Trophoblast cell (in vitro differentiated cells and primary cell): ENCODE results near the gene P2RY8.
A peak's percentile ranks its signal among the peaks of the same experiment; 100 is the strongest.

Source experiments
- DNase-seq, 2 donors: peaks; one replicate each; pipeline ENCODE4 v3.0.0-alpha.2; 2016
- H2AFZ ChIP-seq: 2 replicates; pipeline ENCODE4 v1.6.1; 2013; ENCODE audit warnings: low read length, moderate library complexity, mild to moderate bottlenecking; ENCODE audit not compliant: insufficient read depth, poor library complexity
- H2AK5ac ChIP-seq: 2 replicates; pipeline ENCODE4 v1.6.1; 2013; ENCODE audit warnings: mild to moderate bottlenecking, low read length
- H2BK120ac ChIP-seq: 2 replicates; pipeline ENCODE4 v1.6.1; 2013; ENCODE audit warnings: low read length, mild to moderate bottlenecking, moderate library complexity; ENCODE audit not compliant: insufficient read depth, poor library complexity
- H2BK12ac ChIP-seq: 2 replicates; pipeline ENCODE4 v1.6.1; 2013; ENCODE audit warnings: mild to moderate bottlenecking, low read length, moderate library complexity
- H2BK5ac ChIP-seq: 2 replicates; pipeline ENCODE4 v1.6.1; 2013; ENCODE audit warnings: low read length, low read depth, moderate library complexity, mild to moderate bottlenecking; ENCODE audit not compliant: poor library complexity
- H3K14ac ChIP-seq: 2 replicates; pipeline ENCODE4 v1.6.1; 2013; ENCODE audit warnings: mild to moderate bottlenecking, low read length
- H3K18ac ChIP-seq: 2 replicates; pipeline ENCODE4 v1.6.1; 2013; ENCODE audit warnings: mild to moderate bottlenecking, low read length
- H3K23ac ChIP-seq: 2 replicates; pipeline ENCODE4 v1.6.1; 2013; ENCODE audit warnings: low read length
- H3K27ac ChIP-seq: 2 replicates; pipeline ENCODE4 v1.5.1; 2013; ENCODE audit warnings: low read depth, mild to moderate bottlenecking, inconsistent platforms, low read length, moderate library complexity
- H3K27me3 ChIP-seq: 2 replicates; pipeline ENCODE4 v1.6.1; 2013; ENCODE audit warnings: inconsistent platforms, mild to moderate bottlenecking, low read length, moderate library complexity; ENCODE audit not compliant: insufficient read depth
- H3K36me3 ChIP-seq, 2 experiments: 1 replicate in 1 of 2; 2 replicates in 1 of 2; pipeline ENCODE4 v1.6.1; 2013; ENCODE audit warnings: low read length in 2 of 2, mild to moderate bottlenecking in 2 of 2, moderate library complexity in 1 of 2; ENCODE audit not compliant: insufficient read depth in 2 of 2, control insufficient read depth in 1 of 2
- H3K4ac ChIP-seq: 2 replicates; pipeline ENCODE4 v1.6.1; 2013; ENCODE audit warnings: low read depth, mild to moderate bottlenecking, low read length, moderate library complexity
- H3K4me1 ChIP-seq, 2 experiments: 1 replicate in 1 of 2; 2 replicates in 1 of 2; pipeline ENCODE4 v1.6.1; 2013; ENCODE audit warnings: low read length in 2 of 2, mild to moderate bottlenecking in 2 of 2, moderate library complexity in 1 of 2; ENCODE audit not compliant: insufficient read depth in 2 of 2, control insufficient read depth in 1 of 2
- H3K4me2 ChIP-seq: 2 replicates; pipeline ENCODE4 v1.6.1; 2013; ENCODE audit warnings: inconsistent platforms, mild to moderate bottlenecking, low read length, moderate library complexity
- H3K4me3 ChIP-seq: 2 replicates; pipeline ENCODE4 v1.5.1; 2013; ENCODE audit warnings: mild to moderate bottlenecking, low read depth, low read length, inconsistent platforms
- H3K79me1 ChIP-seq: one replicate; pipeline ENCODE4 v1.6.1; 2013; ENCODE audit warnings: low read length
- H3K79me2 ChIP-seq: 2 replicates; pipeline ENCODE4 v1.6.1; 2013; ENCODE audit warnings: low read length, mild to moderate bottlenecking; ENCODE audit not compliant: control insufficient read depth, insufficient read depth, poor library complexity
- H3K9ac ChIP-seq: 2 replicates; pipeline ENCODE4 v1.6.1; 2013; ENCODE audit warnings: mild to moderate bottlenecking, low read length
- H3K9me3 ChIP-seq: 2 replicates; pipeline ENCODE4 v1.6.1; 2013; ENCODE audit warnings: low read depth, mild to moderate bottlenecking, control low read depth, inconsistent platforms, low read length; ENCODE audit not compliant: insufficient read depth
- H4K12ac ChIP-seq: 2 replicates; pipeline ENCODE4 v1.6.1; 2013; ENCODE audit warnings: low read depth, mild to moderate bottlenecking, low read length, moderate library complexity
- H4K8ac ChIP-seq: 2 replicates; pipeline ENCODE4 v1.6.1; 2013; ENCODE audit warnings: low read depth, mild to moderate bottlenecking, low read length, moderate library complexity
- H4K91ac ChIP-seq: one replicate; pipeline ENCODE4 v1.6.1; 2013; ENCODE audit warnings: low read depth, mild to moderate bottlenecking, low read length, moderate library complexity
- WGBS: extraction: QIAGEN DNeasy Blood & Tissue Kit; methylation state at CpG from one replicate; pipeline ENCODE4 v1.1.7; 2013; ENCODE audit warnings: missing lambda C conversion rate; ENCODE audit not compliant: insufficient read length, insufficient coverage; ENCODE audit errors: extremely low coverage; 5-methylcytosine and 5-hydroxymethylcytosine counted together

The P2RY8 gene

DNA sequence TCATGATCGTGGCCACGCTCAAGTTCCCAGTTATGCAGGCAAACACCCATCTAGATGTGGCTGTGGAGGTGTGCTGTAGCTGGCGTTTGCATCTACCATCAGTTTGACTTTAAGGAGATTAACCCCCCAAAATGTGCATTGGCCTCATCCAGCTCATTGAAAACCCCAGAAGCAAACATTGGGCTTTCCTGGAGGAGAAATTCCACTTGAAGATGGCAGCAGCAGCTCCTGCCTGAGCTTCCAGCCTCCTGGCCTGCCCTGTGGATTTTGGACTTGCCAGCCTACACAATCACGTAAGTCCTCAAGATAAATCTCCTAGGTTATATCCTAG lies 114.9 kb downstream of the P2RY8 start:
- Histone ChIP-seq H3K79me1 (no peaks in the 10 kb centered on the region), H4K91ac (no peak overlapping the region), H3K9me3 (peaks cover 25% of the 10 kb centered on the region), H3K14ac (no peak overlapping the region), H2AFZ (no peak overlapping the region), H3K36me3 (peaks cover 43 to 53% of the 10 kb centered on the region in 2 experiments), H2AK5ac (no peak overlapping the region), H4K12ac (no peak overlapping the region), H2BK5ac (no peak overlapping the region), H3K9ac (no peak overlapping the region), H2BK12ac (no peak overlapping the region), H3K4me3 (no peak overlapping the region), H3K4me2 (no peak overlapping the region), H3K18ac (no peak overlapping the region), H3K27ac (no peak overlapping the region), H2BK120ac (no peak overlapping the region), H4K8ac (no peak overlapping the region), H3K23ac (no peak overlapping the region), H3K4me1 (no peaks in the 10 kb centered on the region), H3K4ac (no peak overlapping the region), H3K79me2 (no peaks in the 10 kb centered on the region), H3K27me3 (no peaks in the 10 kb centered on the region)
- DNase-seq: no peak
- no CpG with 5 or more reads among the region's 4 CpGs for WGBS

DNA sequence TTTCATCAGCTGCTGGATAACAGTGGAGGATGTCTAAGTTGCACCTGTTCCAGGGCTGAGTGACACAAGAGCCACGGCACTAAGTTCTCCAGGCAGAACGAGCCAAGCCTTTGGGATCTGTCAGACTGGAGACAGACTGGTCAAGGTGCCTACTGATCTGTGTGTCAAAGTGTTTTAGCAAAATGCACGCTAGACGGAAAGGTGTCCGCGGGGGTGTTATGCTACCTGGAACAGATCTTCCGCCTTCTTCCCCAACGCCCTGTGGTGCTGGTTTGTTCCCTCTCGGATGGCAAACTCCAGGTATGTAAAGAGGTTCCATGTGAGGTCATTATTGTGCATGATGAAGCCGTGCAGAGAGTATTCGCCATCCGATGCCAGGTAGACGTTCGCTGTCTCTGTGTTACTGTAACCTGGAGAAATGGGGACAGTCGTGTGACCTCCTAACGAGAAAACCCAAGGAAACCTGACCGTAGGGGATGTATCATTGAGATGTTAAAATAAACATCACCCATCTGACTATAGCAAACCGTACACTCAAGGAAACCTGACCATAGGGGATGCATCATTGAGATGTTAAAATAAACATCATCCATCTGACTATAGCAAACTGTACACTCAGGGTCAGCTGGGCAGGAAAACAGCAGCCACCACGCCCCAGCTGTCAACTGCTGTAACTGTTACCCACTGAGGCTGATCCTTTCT lies 115.4 kb downstream of the P2RY8 start:
- H3K9ac ChIP-seq: no peak overlapping the region
- H4K8ac ChIP-seq: no peak overlapping the region
- H3K4me1 ChIP-seq: no peaks in the 10 kb centered on the region
- H3K4me2 ChIP-seq: no peak overlapping the region
- H3K9me3 ChIP-seq: peaks cover 26% of the 10 kb centered on the region
- H3K4ac ChIP-seq: no peak overlapping the region
- no peak overlapping the region for H3K27ac ChIP-seq
- no peak overlapping the region for H2BK5ac ChIP-seq
- H4K91ac ChIP-seq: no peak overlapping the region
- H3K4me3 ChIP-seq: peak overlapping the region; percentile 41
- H2AK5ac ChIP-seq: no peak overlapping the region
- no CpG with 5 or more reads among the region's 19 CpGs for WGBS
- no peak overlapping the region for H3K18ac ChIP-seq
- H3K79me2 ChIP-seq: no peaks in the 10 kb centered on the region
- peaks cover 45 to 58% of the 10 kb centered on the region in 2 experiments for H3K36me3 ChIP-seq
- H4K12ac ChIP-seq: no peak overlapping the region
- DNase-seq: no peak
- no peak overlapping the region for H2AFZ ChIP-seq
- H3K27me3 ChIP-seq: no peaks in the 10 kb centered on the region
- H3K23ac ChIP-seq: no peak overlapping the region
- H2BK120ac ChIP-seq: no peak overlapping the region
- no peak overlapping the region for H2BK12ac ChIP-seq
- H3K79me1 ChIP-seq: no peaks in the 10 kb centered on the region
- no peak overlapping the region for H3K14ac ChIP-seq

DNA sequence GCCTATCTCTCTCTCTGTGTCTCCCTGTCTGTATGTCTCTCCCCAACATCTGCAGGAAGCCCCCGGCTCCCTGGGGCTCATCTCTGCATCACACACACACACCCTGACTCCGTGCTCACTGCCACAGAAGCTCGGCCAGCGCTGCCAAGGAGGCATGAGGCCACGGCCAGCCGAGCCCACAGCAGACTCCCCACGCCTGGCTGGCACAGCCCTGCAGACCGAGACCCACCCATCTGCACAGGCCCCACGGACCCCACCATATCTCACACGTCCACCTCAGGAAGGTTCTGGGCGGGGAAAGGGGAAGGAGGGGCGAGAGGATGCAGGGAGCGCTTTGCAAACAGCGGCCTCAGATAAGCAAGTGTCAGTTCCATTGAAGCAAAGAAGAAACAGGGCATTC lies 116.6 kb downstream of the P2RY8 start:
- Histone ChIP-seq H2AK5ac (no peak overlapping the region), H3K27me3 (no peaks in the 10 kb centered on the region), H2BK12ac (no peak overlapping the region), H4K8ac (no peak overlapping the region), H2AFZ (no peak overlapping the region), H2BK120ac (no peak overlapping the region), H4K12ac (no peak overlapping the region), H3K27ac (no peak overlapping the region), H3K14ac (no peak overlapping the region), H3K4me3 (no peak overlapping the region), H3K4me2 (no peak overlapping the region), H3K36me3 (peaks cover 44 to 63% of the 10 kb centered on the region in 2 experiments), H4K91ac (no peak overlapping the region), H3K9ac (no peak overlapping the region), H3K79me2 (no peaks in the 10 kb centered on the region), H3K18ac (no peak overlapping the region), H3K9me3 (peaks cover 32% of the 10 kb centered on the region), H3K23ac (no peak overlapping the region), H3K79me1 (no peaks in the 10 kb centered on the region), H3K4me1 (no peaks in the 10 kb centered on the region), H2BK5ac (no peak overlapping the region), H3K4ac (no peak overlapping the region)
- DNase-seq: no peak
- WGBS: no CpG with 5 or more reads among the region's 14 CpGs

DNA sequence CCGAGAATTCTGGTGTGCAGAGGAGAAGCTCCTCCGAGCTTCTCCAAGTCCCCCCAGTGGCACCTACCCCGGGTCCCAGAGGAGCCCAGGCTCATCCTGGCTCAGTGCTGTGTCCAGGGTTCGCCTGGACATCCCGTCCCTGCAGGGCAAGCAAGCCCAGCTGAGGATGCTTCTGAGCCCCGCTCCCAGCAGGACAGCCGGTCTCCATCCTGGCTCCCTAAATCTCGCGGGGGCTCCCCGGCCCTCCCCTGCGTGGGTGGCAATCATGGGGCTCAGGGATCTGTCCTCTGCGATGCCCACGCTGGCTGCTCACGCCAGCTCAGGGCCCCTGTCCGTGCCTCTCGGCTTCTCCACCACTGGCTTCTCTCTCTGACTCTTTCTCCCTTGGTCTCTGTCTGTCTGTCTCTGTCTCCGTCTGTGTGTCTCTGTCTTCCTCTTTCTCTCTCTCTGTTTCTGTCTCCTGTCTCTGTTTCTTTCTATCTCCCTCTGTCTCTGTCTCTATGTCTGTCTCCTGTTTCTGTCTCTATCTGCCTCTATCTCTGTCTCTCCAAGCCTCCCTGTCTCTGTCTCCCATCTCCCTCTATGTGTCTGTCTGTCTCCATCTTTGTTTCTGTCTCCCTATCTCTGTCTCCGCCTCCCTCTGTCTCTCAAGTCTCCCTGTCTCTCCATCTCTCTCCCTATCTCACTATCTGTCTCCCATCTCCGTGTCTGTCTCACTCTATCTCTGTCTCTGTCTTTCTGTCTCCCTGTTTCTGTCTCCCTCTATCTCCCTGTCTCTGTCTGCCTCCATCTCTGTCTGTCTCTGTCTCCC lies 117.2 kb downstream of the P2RY8 start:
- no peaks in the 10 kb centered on the region for H3K4me1 ChIP-seq
- H3K36me3 ChIP-seq: peaks cover 41 to 60% of the 10 kb centered on the region in 2 experiments
- H3K4ac ChIP-seq: no peak overlapping the region
- DNase-seq: no peak
- H3K79me1 ChIP-seq: no peaks in the 10 kb centered on the region
- no peak overlapping the region for H3K14ac ChIP-seq
- no peak overlapping the region for H2AFZ ChIP-seq
- no peak overlapping the region for H2BK12ac ChIP-seq
- no peak overlapping the region for H3K9ac ChIP-seq
- H3K79me2 ChIP-seq: no peaks in the 10 kb centered on the region
- peaks cover 32% of the 10 kb centered on the region for H3K9me3 ChIP-seq
- H2BK5ac ChIP-seq: no peak overlapping the region
- H2BK120ac ChIP-seq: no peak overlapping the region
- no peak overlapping the region for H4K91ac ChIP-seq
- H3K4me2 ChIP-seq: no peak overlapping the region
- no peak overlapping the region for H2AK5ac ChIP-seq
- no peak overlapping the region for H3K18ac ChIP-seq
- no peak overlapping the region for H3K4me3 ChIP-seq
- WGBS: no CpG with 5 or more reads among the region's 19 CpGs
- H3K23ac ChIP-seq: no peak overlapping the region
- no peak overlapping the region for H4K12ac ChIP-seq
- H3K27me3 ChIP-seq: no peaks in the 10 kb centered on the region
- H3K27ac ChIP-seq: no peak overlapping the region
- H4K8ac ChIP-seq: no peak overlapping the region
